ENCODE measurements around the gene MTCH2.

- no peak for TF ChIP-seq ZNF274 (IDR thresholded peaks at IDR 0.05; ENCODE audit: low read depth, low read length)
- no peak for TF ChIP-seq YY1 (IDR thresholded peaks at IDR 0.05; ENCODE audit: insufficient read depth, insufficient read length)
Measured at GRCh38 chr11:47668665-47669064, 26.3 kb upstream of the MTCH2 start.

Data from NT2/D1 (cell line).